Trophoblast cell (in vitro differentiated cells and primary cell): Measurements from ENCODE around the gene PSMA3. TPM values are rescaled to one million over a fixed set of nuclear protein-coding genes. Genes with fewer than 3 reads are reported as not detected.
A peak's percentile ranks its signal among the peaks of the same experiment; 100 is the strongest.

Source experiments
- DNase-seq, 2 donors: peaks; one replicate each; pipeline ENCODE4 v3.0.0-alpha.2; 2016
- H2AFZ ChIP-seq: 2 replicates; pipeline ENCODE4 v1.6.1; 2013; ENCODE audit warnings: low read length, moderate library complexity, mild to moderate bottlenecking; ENCODE audit not compliant: insufficient read depth, poor library complexity
- H2AK5ac ChIP-seq: 2 replicates; pipeline ENCODE4 v1.6.1; 2013; ENCODE audit warnings: mild to moderate bottlenecking, low read length
- H2BK120ac ChIP-seq: 2 replicates; pipeline ENCODE4 v1.6.1; 2013; ENCODE audit warnings: low read length, mild to moderate bottlenecking, moderate library complexity; ENCODE audit not compliant: insufficient read depth, poor library complexity
- H2BK12ac ChIP-seq: 2 replicates; pipeline ENCODE4 v1.6.1; 2013; ENCODE audit warnings: mild to moderate bottlenecking, low read length, moderate library complexity
- H2BK5ac ChIP-seq: 2 replicates; pipeline ENCODE4 v1.6.1; 2013; ENCODE audit warnings: low read length, low read depth, moderate library complexity, mild to moderate bottlenecking; ENCODE audit not compliant: poor library complexity
- H3K14ac ChIP-seq: 2 replicates; pipeline ENCODE4 v1.6.1; 2013; ENCODE audit warnings: mild to moderate bottlenecking, low read length
- H3K18ac ChIP-seq: 2 replicates; pipeline ENCODE4 v1.6.1; 2013; ENCODE audit warnings: mild to moderate bottlenecking, low read length
- H3K23ac ChIP-seq: 2 replicates; pipeline ENCODE4 v1.6.1; 2013; ENCODE audit warnings: low read length
- H3K27ac ChIP-seq: 2 replicates; pipeline ENCODE4 v1.5.1; 2013; ENCODE audit warnings: low read depth, mild to moderate bottlenecking, inconsistent platforms, low read length, moderate library complexity
- H3K27me3 ChIP-seq: 2 replicates; pipeline ENCODE4 v1.6.1; 2013; ENCODE audit warnings: inconsistent platforms, mild to moderate bottlenecking, low read length, moderate library complexity; ENCODE audit not compliant: insufficient read depth
- H3K36me3 ChIP-seq, 2 experiments: 1 replicate in 1 of 2; 2 replicates in 1 of 2; pipeline ENCODE4 v1.6.1; 2013; ENCODE audit warnings: low read length in 2 of 2, mild to moderate bottlenecking in 2 of 2, moderate library complexity in 1 of 2; ENCODE audit not compliant: insufficient read depth in 2 of 2, control insufficient read depth in 1 of 2
- H3K4ac ChIP-seq: 2 replicates; pipeline ENCODE4 v1.6.1; 2013; ENCODE audit warnings: low read depth, mild to moderate bottlenecking, low read length, moderate library complexity
- H3K4me1 ChIP-seq, 2 experiments: 1 replicate in 1 of 2; 2 replicates in 1 of 2; pipeline ENCODE4 v1.6.1; 2013; ENCODE audit warnings: low read length in 2 of 2, mild to moderate bottlenecking in 2 of 2, moderate library complexity in 1 of 2; ENCODE audit not compliant: insufficient read depth in 2 of 2, control insufficient read depth in 1 of 2
- H3K4me2 ChIP-seq: 2 replicates; pipeline ENCODE4 v1.6.1; 2013; ENCODE audit warnings: inconsistent platforms, mild to moderate bottlenecking, low read length, moderate library complexity
- H3K4me3 ChIP-seq: 2 replicates; pipeline ENCODE4 v1.5.1; 2013; ENCODE audit warnings: mild to moderate bottlenecking, low read depth, low read length, inconsistent platforms
- H3K79me1 ChIP-seq: one replicate; pipeline ENCODE4 v1.6.1; 2013; ENCODE audit warnings: low read length
- H3K79me2 ChIP-seq: 2 replicates; pipeline ENCODE4 v1.6.1; 2013; ENCODE audit warnings: low read length, mild to moderate bottlenecking; ENCODE audit not compliant: control insufficient read depth, insufficient read depth, poor library complexity
- H3K9ac ChIP-seq: 2 replicates; pipeline ENCODE4 v1.6.1; 2013; ENCODE audit warnings: mild to moderate bottlenecking, low read length
- H3K9me3 ChIP-seq: 2 replicates; pipeline ENCODE4 v1.6.1; 2013; ENCODE audit warnings: low read depth, mild to moderate bottlenecking, control low read depth, inconsistent platforms, low read length; ENCODE audit not compliant: insufficient read depth
- H4K12ac ChIP-seq: 2 replicates; pipeline ENCODE4 v1.6.1; 2013; ENCODE audit warnings: low read depth, mild to moderate bottlenecking, low read length, moderate library complexity
- H4K8ac ChIP-seq: 2 replicates; pipeline ENCODE4 v1.6.1; 2013; ENCODE audit warnings: low read depth, mild to moderate bottlenecking, low read length, moderate library complexity
- H4K91ac ChIP-seq: one replicate; pipeline ENCODE4 v1.6.1; 2013; ENCODE audit warnings: low read depth, mild to moderate bottlenecking, low read length, moderate library complexity
- WGBS: extraction: QIAGEN DNeasy Blood & Tissue Kit; methylation state at CpG from one replicate; pipeline ENCODE4 v1.1.7; 2013; ENCODE audit warnings: missing lambda C conversion rate; ENCODE audit not compliant: insufficient read length, insufficient coverage; ENCODE audit errors: extremely low coverage; 5-methylcytosine and 5-hydroxymethylcytosine counted together
- polyA plus RNA-seq: library from polyadenylated mRNA; stranded (reverse); fragments of 200-250 nt; gene quantifications from 2 replicates; pipeline ENCODE4 v1.2.3, GENCODE V29; 2013

The PSMA3 gene
- polyA plus RNA-seq = 405 and 413 TPM in 2 replicates

GRCh38 chr14:58244556-58245387 lies at the start of gene PSMA3:
PSMA3 (plus strand) TSS chr14:58244843; CDS start chr14:58244921, 78 bp downstream.
- peak within 1 kb of the TSS; percentile 93 for H2BK5ac ChIP-seq
- peak within 1 kb of the TSS; percentile 96 for H4K8ac ChIP-seq
- H3K9me3 ChIP-seq = no peaks in the 10 kb centered on the region
- peak within 1 kb of the TSS; percentile 70 for H3K27ac ChIP-seq
- H2AK5ac ChIP-seq = peak within 1 kb of the TSS; percentile 62
- peak within 1 kb of the TSS; percentile 92 for H3K14ac ChIP-seq
- H3K79me2 ChIP-seq = peaks cover 11% of the 10 kb centered on the region
- peak within 1 kb of the TSS; percentile 93 for H3K18ac ChIP-seq
- H2BK12ac ChIP-seq = no peak within 1 kb of the TSS
- H3K4me3 ChIP-seq = peak within 1 kb of the TSS; percentile 85
- H3K23ac ChIP-seq = no peak within 1 kb of the TSS
- H3K4ac ChIP-seq = peak within 1 kb of the TSS; percentile 74
- peak within 1 kb of the TSS; percentile 90 for H2AFZ ChIP-seq
- H4K12ac ChIP-seq = peak within 1 kb of the TSS; percentile 97
- WGBS = no CpG with 5 or more reads among the region's 50 CpGs
- no peaks in the 10 kb centered on the region for H3K4me1 ChIP-seq
- peak within 1 kb of the TSS; percentile 97 for H4K91ac ChIP-seq
- H3K36me3 ChIP-seq = peaks cover 5 to 8% of the 10 kb centered on the region in 2 experiments
- H2BK120ac ChIP-seq = peak within 1 kb of the TSS; percentile 76
- DNase-seq = peak; percentile 98 to 99
- H3K4me2 ChIP-seq = peak within 1 kb of the TSS; percentile 61
- H3K79me1 ChIP-seq = peaks cover 5% of the 10 kb centered on the region
- no peaks in the 10 kb centered on the region for H3K27me3 ChIP-seq
- peak within 1 kb of the TSS; percentile 94 for H3K9ac ChIP-seq

- H3K18ac ChIP-seq = no peak overlapping the region
- no peak overlapping the region for H3K23ac ChIP-seq
- no peak overlapping the region for H2BK5ac ChIP-seq
- no peak overlapping the region for H3K4me2 ChIP-seq
- H2BK120ac ChIP-seq = no peak overlapping the region
- H3K14ac ChIP-seq = no peak overlapping the region
- no peaks in the 10 kb centered on the region for H3K4me1 ChIP-seq
- no CpG with 5 or more reads among the region's 1 CpG for WGBS
- no peak overlapping the region for H3K9ac ChIP-seq
- H3K79me2 ChIP-seq = peaks cover 8% of the 10 kb centered on the region
- H4K91ac ChIP-seq = no peak overlapping the region
- no peak overlapping the region for H4K8ac ChIP-seq
- no peaks in the 10 kb centered on the region for H3K9me3 ChIP-seq
- H3K79me1 ChIP-seq = peaks cover 10% of the 10 kb centered on the region
- no peaks in the 10 kb centered on the region for H3K27me3 ChIP-seq
- no peaks in the 10 kb centered on the region for H3K36me3 ChIP-seq
- no peak overlapping the region for H3K4me3 ChIP-seq
- no peak overlapping the region for H3K27ac ChIP-seq
- H4K12ac ChIP-seq = no peak overlapping the region
- no peak for DNase-seq
- H2AFZ ChIP-seq = no peak overlapping the region
- no peak overlapping the region for H2AK5ac ChIP-seq
- H2BK12ac ChIP-seq = no peak overlapping the region
- H3K4ac ChIP-seq = no peak overlapping the region
These were observed 48.4 kb upstream of the PSMA3 start for GRCh38 chr14:58196198-58196597.

DNA sequence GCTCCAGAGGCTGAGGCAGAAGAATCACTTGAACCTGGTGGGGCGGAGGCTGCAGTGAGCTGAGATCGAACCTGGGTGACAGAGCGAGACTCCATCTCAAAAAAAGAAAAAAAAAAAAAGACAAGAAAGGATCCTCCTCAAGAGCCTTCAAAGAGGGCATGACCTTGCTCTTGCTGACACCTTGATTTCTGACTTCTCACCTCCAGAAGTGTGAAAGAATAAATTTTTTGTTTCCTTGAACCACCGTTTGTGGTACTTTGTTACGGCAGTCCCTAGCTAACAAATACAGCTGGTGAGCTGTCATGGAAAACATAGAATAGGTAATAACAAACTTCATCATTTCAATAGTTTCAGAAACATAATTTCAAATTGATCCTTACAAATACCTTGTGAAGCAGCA lies 46.6 kb upstream of the PSMA3 start:
- H4K8ac ChIP-seq = no peak overlapping the region
- peaks cover 10% of the 10 kb centered on the region for H3K79me2 ChIP-seq
- peaks cover 10% of the 10 kb centered on the region for H3K79me1 ChIP-seq
- no peak overlapping the region for H3K4me3 ChIP-seq
- no peak overlapping the region for H3K9ac ChIP-seq
- H4K12ac ChIP-seq = no peak overlapping the region
- H3K27ac ChIP-seq = no peak overlapping the region
- no CpG with 5 or more reads among the region's 5 CpGs for WGBS
- H3K27me3 ChIP-seq = no peaks in the 10 kb centered on the region
- peaks cover 0 to 2% of the 10 kb centered on the region in 2 experiments for H3K4me1 ChIP-seq
- no peak overlapping the region for H2BK5ac ChIP-seq
- H2BK12ac ChIP-seq = no peak overlapping the region
- no peak for DNase-seq
- no peak overlapping the region for H2AK5ac ChIP-seq
- no peak overlapping the region for H3K23ac ChIP-seq
- H3K4me2 ChIP-seq = no peak overlapping the region
- no peak overlapping the region for H3K4ac ChIP-seq
- H2BK120ac ChIP-seq = no peak overlapping the region
- no peaks in the 10 kb centered on the region for H3K9me3 ChIP-seq
- no peak overlapping the region for H3K14ac ChIP-seq
- H3K18ac ChIP-seq = no peak overlapping the region
- H4K91ac ChIP-seq = no peak overlapping the region
- H3K36me3 ChIP-seq = peaks cover 0 to 1% of the 10 kb centered on the region in 2 experiments
- H2AFZ ChIP-seq = no peak overlapping the region

DNA sequence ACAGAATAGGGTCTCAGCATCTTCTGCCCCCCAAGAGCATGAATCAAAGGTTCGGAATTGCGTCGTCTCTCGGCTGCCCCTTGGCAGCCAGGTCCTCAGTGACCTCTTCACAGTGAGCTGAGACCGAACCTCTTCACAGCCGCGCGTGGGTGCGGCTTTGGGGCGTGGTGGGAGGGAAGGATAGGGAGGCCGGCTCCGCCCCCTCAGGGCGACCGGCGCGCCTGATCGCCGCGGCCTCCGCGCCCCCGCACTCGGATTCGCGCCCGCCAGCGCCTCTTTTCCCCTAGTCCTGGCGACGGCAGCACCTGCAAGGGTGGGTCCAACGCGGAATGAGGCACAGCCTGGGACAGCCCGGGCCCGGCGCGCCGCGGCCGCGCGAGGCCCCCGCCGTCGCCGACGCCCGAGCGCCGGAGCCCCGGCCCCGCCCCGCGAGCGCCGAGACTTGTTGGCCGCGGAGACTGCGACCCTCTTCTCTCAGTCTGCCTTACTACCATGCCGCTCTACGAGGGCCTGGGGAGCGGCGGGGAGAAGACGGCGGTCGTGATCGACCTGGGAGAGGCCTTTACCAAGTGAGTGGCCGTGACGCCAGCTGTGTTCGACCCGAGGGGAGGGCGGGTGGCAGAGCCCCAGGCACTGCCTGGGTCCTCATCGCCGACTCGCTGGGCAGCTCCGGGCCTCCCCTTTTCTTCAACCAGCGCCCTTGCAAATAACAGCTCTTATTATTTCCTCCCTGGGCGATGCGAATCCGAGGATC lies 44.7 kb upstream of the PSMA3 start, which contains the start of gene ACTR10:
ACTR10 (plus strand) TSS at position 424 of the 754 bp plus-strand sequence; CDS start at position 493, 69 bp downstream.
- peak; percentile 57 to 77 for DNase-seq
- Histone ChIP-seq H3K9me3 (no peaks in the 10 kb centered on the region), H2BK12ac (no peak within 1 kb of the TSS), H3K4me3 (peak within 1 kb of the TSS; percentile 90), H3K27me3 (no peaks in the 10 kb centered on the region), H3K14ac (peak within 1 kb of the TSS; percentile 99), H3K4me2 (peak within 1 kb of the TSS; percentile 95), H3K4me1 (peaks cover 0 to 2% of the 10 kb centered on the region in 2 experiments), H3K4ac (peak within 1 kb of the TSS; percentile 43), H2AK5ac (no peak within 1 kb of the TSS), H3K23ac (no peak within 1 kb of the TSS), H4K91ac (peak within 1 kb of the TSS; percentile 79), H3K18ac (peak within 1 kb of the TSS; percentile 97), H3K79me2 (peaks cover 10% of the 10 kb centered on the region), H3K79me1 (peaks cover 10% of the 10 kb centered on the region), H3K36me3 (peaks cover 1 to 3% of the 10 kb centered on the region in 2 experiments), H3K9ac (peak within 1 kb of the TSS; percentile 85), H4K12ac (peak within 1 kb of the TSS; percentile 95), H2AFZ (peak within 1 kb of the TSS; percentile 99), H2BK120ac (peak within 1 kb of the TSS; percentile 97), H4K8ac (peak within 1 kb of the TSS; percentile 96), H2BK5ac (peak within 1 kb of the TSS; percentile 95), H3K27ac (peak within 1 kb of the TSS; percentile 78)
- WGBS = no CpG with 5 or more reads among the region's 78 CpGs
